HepG2 (cell line): ENCODE results near the gene MORN5. TPM values are rescaled to one million over a fixed set of nuclear protein-coding genes. Genes with fewer than 3 reads are reported as not detected.

Experiments used
- DPF2 ChIP-seq: sonication (generic); formaldehyde crosslinking; IDR thresholded peaks from 2 replicates; pipeline ENCODE4 v1.4.0; 2020; ENCODE audit warnings: mild to moderate bottlenecking, low read depth, missing genetic modification reagents, borderline replicate concordance
- ETV5 ChIP-seq: IDR thresholded peaks from 2 replicates; pipeline ENCODE4 v1.6.1; 2018; ENCODE audit warnings: missing biosample characterization, missing genetic modification reagents, inconsistent platforms, borderline replicate concordance
- HMGA1 ChIP-seq: sonication (generic); formaldehyde crosslinking; conservative IDR thresholded peaks from 2 replicates; pipeline ENCODE4 v1.4.0; 2020; ENCODE audit warnings: missing genetic modification reagents
- KDM3A ChIP-seq: IDR thresholded peaks from 2 replicates; pipeline ENCODE4 v1.6.1; 2018; ENCODE audit warnings: low read depth, missing compliant biosample characterization
- KDM5B ChIP-seq: sonication (generic); formaldehyde crosslinking; IDR thresholded peaks from 2 replicates; pipeline ENCODE4 v1.4.0; 2020; ENCODE audit warnings: missing genetic modification reagents, mild to moderate bottlenecking, borderline replicate concordance
- MED1 ChIP-seq: sonication (generic); formaldehyde crosslinking; IDR thresholded peaks from 2 replicates; pipeline ENCODE4 v1.4.0; 2020; ENCODE audit warnings: missing genetic modification reagents
- NBN ChIP-seq: fragments of 450-650 bp; conservative IDR thresholded peaks from 2 replicates; pipeline ENCODE4 v1.6.1; 2017
- RBM39 ChIP-seq: fragments of 200-400 bp; formaldehyde crosslinking; IDR thresholded peaks from one replicate; pipeline ENCODE4 v1.6.1; 2018; ENCODE audit warnings: antibody characterized with exemption, mild to moderate bottlenecking, low read depth, low read length; ENCODE audit not compliant: poor library complexity, severe bottlenecking
- RXRB ChIP-seq: IDR thresholded peaks from 2 replicates; pipeline ENCODE4 v1.6.1; 2016; ENCODE audit warnings: borderline replicate concordance, missing genetic modification reagents, missing compliant biosample characterization
- SAP130 ChIP-seq: IDR thresholded peaks from 2 replicates; pipeline ENCODE4 v1.6.1; 2016; ENCODE audit warnings: low read depth
- SIX1 ChIP-seq: sonication (generic); formaldehyde crosslinking; IDR thresholded peaks from 2 replicates; pipeline ENCODE4 v1.4.0; 2020; ENCODE audit warnings: missing genetic modification reagents, borderline replicate concordance
- TEAD3 ChIP-seq: optimal IDR thresholded peaks from 2 replicates; pipeline ENCODE3; 2016; ENCODE audit warnings: borderline replicate concordance
- TOE1 ChIP-seq: sonication (generic); formaldehyde crosslinking; IDR thresholded peaks from 2 replicates; pipeline ENCODE4 v1.4.0; 2020; ENCODE audit warnings: mild to moderate bottlenecking, missing genetic modification reagents
- ZFP37 ChIP-seq: sonication (generic); formaldehyde crosslinking; IDR thresholded peaks from 2 replicates; pipeline ENCODE4 v1.4.0; 2020; ENCODE audit warnings: missing genetic modification reagents, borderline replicate concordance
- ZFP82 ChIP-seq: sonication (generic); formaldehyde crosslinking; IDR thresholded peaks from 2 replicates; pipeline ENCODE4 v1.5.1; 2020; ENCODE audit warnings: mild to moderate bottlenecking, missing genetic modification reagents, borderline replicate concordance
- ZNF292 ChIP-seq: sonication (generic); formaldehyde crosslinking; IDR thresholded peaks from 2 replicates; pipeline ENCODE4 v1.8.1; 2022; ENCODE audit warnings: mild to moderate bottlenecking, low read depth, missing genetic modification reagents, borderline replicate concordance
- ZNF629 ChIP-seq: sonication (generic); formaldehyde crosslinking; conservative IDR thresholded peaks from 2 replicates; pipeline ENCODE4 v1.5.0; 2020; ENCODE audit warnings: missing genetic modification reagents
- ZNF883 ChIP-seq: sonication (generic); formaldehyde crosslinking; IDR thresholded peaks from 2 replicates; pipeline ENCODE4 v1.5.1; 2020; ENCODE audit warnings: mild to moderate bottlenecking, missing genetic modification reagents; ENCODE audit errors: not compliant biosample characterization
- polyA plus RNA-seq, 8 experiments: library from polyadenylated mRNA; depleted of rRNA in 3 of 8; stranded (reverse) in 7 of 8; unstranded in 1 of 8; fragments of >200 nt; fragmentation: Illumina TruSeq in 4 of 8; extraction: Trizol in 4 of 8; gene quantifications; 2 replicates each; pipeline versions ENCODE4 v1.2.1 to v1.2.3, GENCODE V29; 2011 to 2016; ENCODE audit warnings: low read depth in 4 of 8, missing spikeins in 1 of 8, mixed read lengths in 1 of 8; ENCODE audit not compliant: insufficient read depth in 1 of 8
- total RNA-seq, 5 experiments: library from RNA; depleted of rRNA; stranded (reverse); fragments of >200 nt; fragmentation: Illumina TruSeq; extraction: Trizol; gene quantifications; 2 replicates each; pipeline ENCODE4 v1.2.3, GENCODE V29; 2016; ENCODE audit warnings: low read depth in 1 of 5
- TF ChIP-seq, protein P1 (sequence below): sonication (generic); formaldehyde crosslinking; IDR thresholded peaks from 2 replicates; pipeline ENCODE4 v1.4.0; 2020; ENCODE audit warnings: low read depth, mild to moderate bottlenecking, missing genetic modification reagents
- TF ChIP-seq, protein P2 (sequence below): sonication (generic); formaldehyde crosslinking; IDR thresholded peaks from 2 replicates; pipeline ENCODE4 v1.5.1; 2020; ENCODE audit warnings: missing genetic modification reagents, mild to moderate bottlenecking, borderline replicate concordance
- TF ChIP-seq, protein P3 (sequence below): sonication (generic); formaldehyde crosslinking; IDR thresholded peaks from 2 replicates; pipeline ENCODE4 v1.4.0; 2020; ENCODE audit warnings: missing genetic modification reagents
- TF ChIP-seq, protein P4 (sequence below): sonication (generic); formaldehyde crosslinking; IDR thresholded peaks from 2 replicates; pipeline ENCODE4 v1.9.0; 2021; ENCODE audit warnings: missing genetic modification reagents, borderline replicate concordance
- TF ChIP-seq, protein P5 (sequence below): IDR thresholded peaks from 2 replicates; pipeline ENCODE4 v1.6.1; 2016; ENCODE audit warnings: missing genetic modification reagents, missing compliant biosample characterization

The MORN5 gene
- total and polyA plus RNA-seq, 2 of the 13 experiments (the other 11 are each of a cell fraction or from before 2014, with no cell fraction given), result not detected

DNA sequence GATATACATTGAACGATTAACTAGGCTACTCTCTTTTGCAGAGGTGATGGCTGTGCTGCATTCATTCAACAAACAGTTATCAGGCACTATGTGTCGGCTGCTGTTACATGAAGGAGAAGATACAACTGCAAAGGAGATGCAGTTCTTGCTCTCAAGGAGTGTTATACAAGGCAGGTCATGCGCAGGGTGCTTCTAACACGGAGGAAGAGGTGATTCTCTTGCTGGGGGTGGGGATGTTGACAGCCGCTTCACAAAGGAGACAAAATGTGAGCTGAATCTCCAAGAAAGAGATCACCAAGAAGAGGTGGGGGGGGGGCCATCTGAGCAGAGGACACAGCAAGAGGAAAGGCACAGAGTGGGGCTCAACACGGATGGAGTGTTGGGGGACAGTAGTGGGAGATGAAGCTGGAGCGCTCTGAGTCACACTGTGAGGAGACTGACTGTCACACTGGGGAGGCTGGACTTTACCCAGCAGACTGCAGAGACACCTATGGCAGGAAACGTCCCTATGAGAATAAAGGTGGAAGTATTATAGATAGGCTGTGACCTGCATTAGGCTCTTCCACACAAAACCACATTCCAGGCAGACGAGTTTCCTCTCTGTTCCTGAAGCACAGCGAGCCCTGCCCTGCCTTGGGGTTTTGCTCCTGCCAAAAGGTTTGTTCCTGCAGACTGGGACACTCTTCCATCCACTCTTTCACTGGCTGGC, 21.0 kb upstream of the MORN5 start (continued):
- no peak for TF ChIP-seq RBM39
- TF ChIP-seq TOE1 (CRISPR knock-in tag), result no peak
- no peak for TF ChIP-seq KDM3A (CRISPR knock-in tag)
- TF ChIP-seq NBN, result no peak
- TF ChIP-seq SIX1, result no peak
- TF ChIP-seq HMGA1, result no peak
- no peak for TF ChIP-seq ZFP82 (CRISPR knock-in tag)
- peak; percentile 93 for TF ChIP-seq TEAD3 (CRISPR knock-in tag)
- TF ChIP-seq, protein P1, sequence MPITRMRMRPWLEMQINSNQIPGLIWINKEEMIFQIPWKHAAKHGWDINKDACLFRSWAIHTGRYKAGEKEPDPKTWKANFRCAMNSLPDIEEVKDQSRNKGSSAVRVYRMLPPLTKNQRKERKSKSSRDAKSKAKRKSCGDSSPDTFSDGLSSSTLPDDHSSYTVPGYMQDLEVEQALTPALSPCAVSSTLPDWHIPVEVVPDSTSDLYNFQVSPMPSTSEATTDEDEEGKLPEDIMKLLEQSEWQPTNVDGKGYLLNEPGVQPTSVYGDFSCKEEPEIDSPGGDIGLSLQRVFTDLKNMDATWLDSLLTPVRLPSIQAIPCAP (CRISPR knock-in tag), result no peak
- 0 out of 2 replicates have a peak, but pooled peaks have one; percentile 35 for TF ChIP-seq DPF2 (CRISPR knock-in tag)
- TF ChIP-seq, protein P2, sequence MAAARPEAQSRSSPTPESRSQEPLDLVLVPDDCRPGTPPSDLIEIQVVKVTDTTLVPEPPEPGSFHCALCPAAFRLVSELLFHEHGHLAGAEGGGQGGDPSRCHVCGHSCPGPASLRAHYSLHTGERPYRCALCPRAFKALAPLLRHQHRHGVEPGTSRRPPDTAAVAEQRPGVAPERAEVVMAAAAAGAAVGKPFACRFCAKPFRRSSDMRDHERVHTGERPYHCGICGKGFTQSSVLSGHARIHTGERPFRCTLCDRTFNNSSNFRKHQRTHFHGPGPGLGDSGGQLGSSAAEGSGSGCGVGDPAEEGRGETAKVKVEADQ (CRISPR knock-in tag), result 0 out of 2 replicates have a peak, but pooled peaks have one; percentile 55
- no peak for TF ChIP-seq ZNF883
- TF ChIP-seq MED1 (CRISPR knock-in tag), result peak; percentile 25; the same call in 1 of the 2 replicates
- TF ChIP-seq ETV5 (CRISPR knock-in tag), result no peak; the same call in 1 of the 2 replicates
- peak; percentile 53; the same call in 1 of the 2 replicates for TF ChIP-seq SAP130 (CRISPR knock-in tag)
- TF ChIP-seq, protein P3, sequence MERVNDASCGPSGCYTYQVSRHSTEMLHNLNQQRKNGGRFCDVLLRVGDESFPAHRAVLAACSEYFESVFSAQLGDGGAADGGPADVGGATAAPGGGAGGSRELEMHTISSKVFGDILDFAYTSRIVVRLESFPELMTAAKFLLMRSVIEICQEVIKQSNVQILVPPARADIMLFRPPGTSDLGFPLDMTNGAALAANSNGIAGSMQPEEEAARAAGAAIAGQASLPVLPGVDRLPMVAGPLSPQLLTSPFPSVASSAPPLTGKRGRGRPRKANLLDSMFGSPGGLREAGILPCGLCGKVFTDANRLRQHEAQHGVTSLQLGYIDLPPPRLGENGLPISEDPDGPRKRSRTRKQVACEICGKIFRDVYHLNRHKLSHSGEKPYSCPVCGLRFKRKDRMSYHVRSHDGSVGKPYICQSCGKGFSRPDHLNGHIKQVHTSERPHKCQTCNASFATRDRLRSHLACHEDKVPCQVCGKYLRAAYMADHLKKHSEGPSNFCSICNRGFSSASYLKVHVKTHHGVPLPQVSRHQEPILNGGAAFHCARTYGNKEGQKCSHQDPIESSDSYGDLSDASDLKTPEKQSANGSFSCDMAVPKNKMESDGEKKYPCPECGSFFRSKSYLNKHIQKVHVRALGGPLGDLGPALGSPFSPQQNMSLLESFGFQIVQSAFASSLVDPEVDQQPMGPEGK (CRISPR knock-in tag), result no peak
- TF ChIP-seq, protein P4, sequence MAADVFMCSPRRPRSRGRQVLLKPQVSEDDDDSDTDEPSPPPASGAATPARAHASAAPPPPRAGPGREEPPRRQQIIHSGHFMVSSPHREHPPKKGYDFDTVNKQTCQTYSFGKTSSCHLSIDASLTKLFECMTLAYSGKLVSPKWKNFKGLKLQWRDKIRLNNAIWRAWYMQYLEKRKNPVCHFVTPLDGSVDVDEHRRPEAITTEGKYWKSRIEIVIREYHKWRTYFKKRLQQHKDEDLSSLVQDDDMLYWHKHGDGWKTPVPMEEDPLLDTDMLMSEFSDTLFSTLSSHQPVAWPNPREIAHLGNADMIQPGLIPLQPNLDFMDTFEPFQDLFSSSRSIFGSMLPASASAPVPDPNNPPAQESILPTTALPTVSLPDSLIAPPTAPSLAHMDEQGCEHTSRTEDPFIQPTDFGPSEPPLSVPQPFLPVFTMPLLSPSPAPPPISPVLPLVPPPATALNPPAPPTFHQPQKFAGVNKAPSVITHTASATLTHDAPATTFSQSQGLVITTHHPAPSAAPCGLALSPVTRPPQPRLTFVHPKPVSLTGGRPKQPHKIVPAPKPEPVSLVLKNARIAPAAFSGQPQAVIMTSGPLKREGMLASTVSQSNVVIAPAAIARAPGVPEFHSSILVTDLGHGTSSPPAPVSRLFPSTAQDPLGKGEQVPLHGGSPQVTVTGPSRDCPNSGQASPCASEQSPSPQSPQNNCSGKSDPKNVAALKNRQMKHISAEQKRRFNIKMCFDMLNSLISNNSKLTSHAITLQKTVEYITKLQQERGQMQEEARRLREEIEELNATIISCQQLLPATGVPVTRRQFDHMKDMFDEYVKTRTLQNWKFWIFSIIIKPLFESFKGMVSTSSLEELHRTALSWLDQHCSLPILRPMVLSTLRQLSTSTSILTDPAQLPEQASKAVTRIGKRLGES (CRISPR knock-in tag), result no peak
- TF ChIP-seq, protein P5, sequence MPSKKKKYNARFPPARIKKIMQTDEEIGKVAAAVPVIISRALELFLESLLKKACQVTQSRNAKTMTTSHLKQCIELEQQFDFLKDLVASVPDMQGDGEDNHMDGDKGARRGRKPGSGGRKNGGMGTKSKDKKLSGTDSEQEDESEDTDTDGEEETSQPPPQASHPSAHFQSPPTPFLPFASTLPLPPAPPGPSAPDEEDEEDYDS (CRISPR knock-in tag), result no peak
- TF ChIP-seq ZFP37, result no peak
- TF ChIP-seq KDM5B (CRISPR knock-in tag), result no peak
- TF ChIP-seq ZNF629, result no peak
- 0 out of 2 replicates have a peak, but pooled peaks have one; percentile 21 for TF ChIP-seq RXRB (CRISPR knock-in tag)
- TF ChIP-seq ZNF292 (CRISPR knock-in tag), result peak; percentile 93
